ENCODE data around the gene MAGOH.
"Not testable (repeated sequence)": the region's sequence is repeated elsewhere in the genome, so short reads cannot be mapped to it uniquely, and the experiment has no call there.

Gene MAGOH

GRCh38 chr1:53238197-53239155 is at the start of gene MAGOH:
Gene MAGOH, minus strand, starts transcription at chr1:53238518. Its CDS starts 70 bp downstream, at chr1:53238448.
- peak; percentile 91 for DNase-seq (ENCODE audit: low read depth)

- DNase-seq (ENCODE audit: low read depth) = no peak
Observed at GRCh38 chr1:53286955-53287354, 48.6 kb upstream of the MAGOH start.

- no peak for DNase-seq (ENCODE audit: low read depth)
Observed at GRCh38 chr1:53285969-53286760, 47.8 kb upstream of the MAGOH start.

GRCh38 chr1:53285546-53285945 is 47.2 kb upstream of the MAGOH start:
- DNase-seq (ENCODE audit: low read depth) = no peak

- no peak for DNase-seq (ENCODE audit: low read depth)
Observed at GRCh38 chr1:53284224-53285020, 46.1 kb upstream of the MAGOH start.

GRCh38 chr1:53283156-53283555 is 44.8 kb upstream of the MAGOH start:
- DNase-seq (ENCODE audit: low read depth) = not testable (repeated sequence)

- DNase-seq (ENCODE audit: low read depth) = no peak
Observed at GRCh38 chr1:53281133-53281532, 42.8 kb upstream of the MAGOH start.

GRCh38 chr1:53280496-53280895 is 42.2 kb upstream of the MAGOH start:
- no peak for DNase-seq (ENCODE audit: low read depth)

GRCh38 chr1:53279296-53280200 is 41.2 kb upstream of the MAGOH start:
- no peak for DNase-seq (ENCODE audit: low read depth)

GRCh38 chr1:53278298-53278725 is 40.0 kb upstream of the MAGOH start:
- DNase-seq (ENCODE audit: low read depth) = peak; percentile 65

- no peak for DNase-seq (ENCODE audit: low read depth)
Observed at GRCh38 chr1:53277326-53277725, 39.0 kb upstream of the MAGOH start.

GRCh38 chr1:53276902-53277281 is 38.6 kb upstream of the MAGOH start:
- DNase-seq (ENCODE audit: low read depth) = no peak

GRCh38 chr1:53276153-53276901 is 38.0 kb upstream of the MAGOH start:
- DNase-seq (ENCODE audit: low read depth) = no peak

- no peak for DNase-seq (ENCODE audit: low read depth)
Observed at GRCh38 chr1:53275566-53275965, 37.2 kb upstream of the MAGOH start.

GRCh38 chr1:53274541-53275185 is 36.3 kb upstream of the MAGOH start:
- no peak for DNase-seq (ENCODE audit: low read depth)

- DNase-seq (ENCODE audit: low read depth) = no peak
Observed at GRCh38 chr1:53274026-53274425, 35.7 kb upstream of the MAGOH start.

GRCh38 chr1:53273526-53273925 is 35.2 kb upstream of the MAGOH start:
- no peak for DNase-seq (ENCODE audit: low read depth)

- DNase-seq (ENCODE audit: low read depth) = no peak
Observed at GRCh38 chr1:53272349-53272748, 34.0 kb upstream of the MAGOH start.

GRCh38 chr1:53271446-53272090 is 33.2 kb upstream of the MAGOH start:
- no peak for DNase-seq (ENCODE audit: low read depth)
